K562 (cell line): ENCODE results near the gene MEF2D. TPM values are rescaled to one million over a fixed set of nuclear protein-coding genes. Genes with fewer than 3 reads are reported as not detected.
A peak's percentile ranks its signal among the peaks of the same experiment; 100 is the strongest.

Experiments used
- ATAC-seq: fragments of 200-7000 bp; cut with Tn5 transposase; 3 replicates; pipeline ENCODE4 v1.9.1; 2020; ENCODE audit warnings: moderate library complexity
- BruUV-seq: library from RNA; stranded (reverse); fragments of 400-500 nt; replicated peaks from 2 replicates; lab custom pipeline; 2021; lab: Mats Ljungman, UMichigan
- CTCF ChIA-PET: fragments of 300-600 bp; formaldehyde crosslinking; extraction: SDS; loops from one replicate; lab custom pipeline; 2021; ENCODE audit warnings: low intra/inter-chr PET ratio; lab: Yijun Ruan, JAX
- POLR2A ChIA-PET: fragments of 300-600, 350-650 bp; sonication (Branson Sonifier 250); formaldehyde crosslinking; extraction: SDS; loops from one replicate; lab custom pipeline; 2021; ENCODE audit warnings: antibody characterized with exemption, inconsistent platforms; lab: Yijun Ruan, JAX
- DNase-seq, 4 experiments: peaks; one replicate each; pipeline versions ENCODE4 v3.0.0 to v3.0.0-alpha.2; 2011 to 2018; ENCODE audit warnings: low spot score in 3 of 4, mixed read lengths in 3 of 4; ENCODE audit errors: extremely low read depth in 1 of 4
- FAIRE-seq: peaks from 2 replicates; lab custom pipeline; 2011; peaks lifted over from hg19 to GRCh38; lab: Jason Lieb, UNC
- H2AFZ ChIP-seq: 2 replicates; pipeline ENCODE4 v1.6.0; 2011; ENCODE audit warnings: low read depth, low read length, control low read depth, inconsistent platforms
- H3K27ac ChIP-seq: fragments of 200-600 bp; 3 replicates; pipeline ENCODE4 v1.8.0; 2011; ENCODE audit warnings: low read depth, mild to moderate bottlenecking, control low read depth, inconsistent platforms, low read length, moderate library complexity, mixed read lengths; ENCODE audit errors: extremely low read depth
- H3K27me3 ChIP-seq, 2 experiments: fragments of 300-600 bp in 1 of 2; 2 replicates in 1 of 2; 3 replicates in 1 of 2; pipeline versions ENCODE4 v1.6.0 to v1.8.0; 2011; ENCODE audit warnings: inconsistent platforms in 2 of 2, low read length in 2 of 2, mild to moderate bottlenecking in 1 of 2, mixed read lengths in 1 of 2, moderate library complexity in 1 of 2; ENCODE audit not compliant: control insufficient read depth in 2 of 2, insufficient read depth in 2 of 2
- H3K36me3 ChIP-seq: fragments of 300-600 bp; 3 replicates; pipeline ENCODE4 v1.8.0; 2011; ENCODE audit warnings: mild to moderate bottlenecking, low read length, inconsistent platforms; ENCODE audit not compliant: control insufficient read depth, insufficient read depth
- H3K4me1 ChIP-seq, 2 experiments: fragments of 200-600 bp in 1 of 2; replicated peaks in 1 of 2; 2 replicates in 1 of 2; 3 replicates in 1 of 2; pipeline versions ENCODE4 v1.5.1 to v1.8.0; 2011; ENCODE audit warnings: inconsistent platforms in 2 of 2, low read length in 2 of 2, mild to moderate bottlenecking in 1 of 2, mixed read lengths in 1 of 2, moderate library complexity in 1 of 2; ENCODE audit not compliant: control insufficient read depth in 2 of 2, insufficient read depth in 2 of 2
- H3K4me2 ChIP-seq: 2 replicates; pipeline ENCODE4 v1.6.1; 2011; ENCODE audit warnings: low read length, control low read depth, inconsistent platforms, mixed read lengths; ENCODE audit not compliant: insufficient read depth
- H3K4me3 ChIP-seq: fragments of 200-600 bp; sonication (generic), shearing (Covaris generic); 2 replicates; pipeline ENCODE4 v1.5.1; 2016; ENCODE audit warnings: control low read depth, inconsistent platforms
- H3K79me2 ChIP-seq: fragments of 200-600 bp; 3 replicates; pipeline ENCODE4 v1.8.0; 2011; ENCODE audit warnings: low read length, inconsistent platforms; ENCODE audit not compliant: control insufficient read depth, insufficient read depth
- H3K9ac ChIP-seq, 2 experiments: 2 replicates each; pipeline versions ENCODE4 v1.6.0 to v1.6.1; 2011; ENCODE audit warnings: low read depth in 2 of 2, low read length in 2 of 2, control low read depth in 1 of 2, inconsistent platforms in 1 of 2, mild to moderate bottlenecking in 1 of 2, mixed read lengths in 1 of 2; ENCODE audit not compliant: insufficient read depth in 1 of 2
- H3K9me1 ChIP-seq: one replicate; pipeline ENCODE4 v1.6.0; 2011; ENCODE audit warnings: inconsistent platforms, mild to moderate bottlenecking, low read length, moderate library complexity; ENCODE audit not compliant: control insufficient read depth, insufficient read depth
- H3K9me3 ChIP-seq: replicated peaks from 2 replicates; pipeline ENCODE4 v1.5.1; 2011; ENCODE audit warnings: low read depth, low read length, inconsistent platforms; ENCODE audit not compliant: control insufficient read depth, insufficient read depth
- H4K20me1 ChIP-seq: replicated peaks from 2 replicates; pipeline ENCODE4 v1.6.1; 2011; ENCODE audit warnings: low read length, inconsistent platforms, mixed read lengths; ENCODE audit not compliant: control insufficient read depth, insufficient read depth
- ARID4B ChIP-seq: sonication (generic); formaldehyde crosslinking; IDR thresholded peaks from 2 replicates; pipeline ENCODE4 v1.8.0; 2022; ENCODE audit warnings: mild to moderate bottlenecking, missing genetic modification reagents
- E2F3 ChIP-seq: fragments of 250-450 bp; sonication (Bioruptor Pico); IDR thresholded peaks from 2 replicates; pipeline ENCODE4 v1.4.0; 2020; ENCODE audit warnings: mild to moderate bottlenecking
- MAFF ChIP-seq: IDR thresholded peaks from 2 replicates; pipeline ENCODE4 v1.6.1; 2012; ENCODE audit warnings: low read length, improper control_type of control experiment
- POLR3G ChIP-seq: IDR thresholded peaks from 2 replicates; pipeline ENCODE4 v1.6.1; 2011; ENCODE audit not compliant: insufficient read length, insufficient replicate concordance; ENCODE audit errors: extremely low read depth
- TRIM25 ChIP-seq: fragments of 450-650 bp; IDR thresholded peaks from 2 replicates; pipeline ENCODE4 v1.7.0; 2016; ENCODE audit warnings: borderline replicate concordance
- TSC22D4 ChIP-seq: fragments of 450-650 bp; IDR thresholded peaks from 2 replicates; pipeline ENCODE4 v1.6.1; 2016; ENCODE audit warnings: missing genetic modification characterization, missing biosample characterization, control low read depth
- YY1 ChIP-seq, 3 experiments: IDR thresholded peaks; 2 replicates each; pipeline ENCODE4 v1.6.1; 2011; ENCODE audit warnings: low read length in 2 of 3, mild to moderate bottlenecking in 2 of 3, moderate library complexity in 2 of 3, borderline replicate concordance in 1 of 3, control low read depth in 1 of 3, low read depth in 1 of 3; ENCODE audit not compliant: insufficient read depth in 3 of 3, insufficient replicate concordance in 2 of 3, control insufficient read depth in 1 of 3, insufficient read length in 1 of 3; ENCODE audit errors: extremely low read depth in 1 of 3
- WGBS: fragments of 100-300 bp; shearing (Covaris generic); methylation state at CpG from one replicate; pipeline ENCODE4 v1.1.6; 2016; ENCODE audit warnings: low coverage, mixed read lengths; ENCODE audit not compliant: insufficient coverage; ENCODE audit errors: missing lambda C conversion rate; 5-methylcytosine and 5-hydroxymethylcytosine counted together
- in situ Hi-C: fragments of 300-500 bp; cut with MboI; formaldehyde crosslinking; loops from 4 replicates; pipeline ENCODE4 v1.15.0; 2018; ENCODE audit warnings: inconsistent platforms, mixed read lengths
- intact Hi-C: fragments of 100-400 bp; cut with micrococcal nuclease; formaldehyde crosslinking; loops from 2 replicates; pipeline ENCODE4 v1.14.2; 2022
- polyA plus RNA-seq, 8 experiments: library from polyadenylated mRNA; depleted of rRNA in 4 of 8; stranded (reverse) in 5 of 8; unstranded in 3 of 8; fragments of >200 nt; fragmentation: Nextera tagmentation in 2 of 8; fragmentation: Illumina TruSeq in 1 of 8; extraction: Ambion mirVana in 2 of 8; extraction: Trizol in 1 of 8; gene quantifications; 2 replicates each; pipeline versions ENCODE4 v1.2.1 to v1.2.3, GENCODE V29; 2011 to 2014; ENCODE audit warnings: inconsistent platforms in 1 of 8, missing spikeins in 1 of 8
- total RNA-seq, 7 experiments: library from RNA; depleted of rRNA in 6 of 7; stranded (reverse); fragments of >200 nt in 6 of 7; fragmentation: Illumina TruSeq in 2 of 7; extraction: Trizol in 2 of 7; gene quantifications; 2 replicates each; pipeline versions ENCODE4 v1.2.1 to v1.2.3, GENCODE V29; 2011 to 2021; ENCODE audit warnings: low replicate concordance in 1 of 7

MEF2D gene
- total and polyA plus RNA-seq, 9 of the 15 experiments (the other 6 are each of a cell fraction or from before 2014, with no cell fraction given): 0.10 to 19.5 (median 2.6) TPM

GRCh38 chr1:156421062-156421938 is 79.3 kb downstream of the MEF2D start:
- in situ Hi-C loops: no loop called here
- H3K27ac ChIP-seq: peak overlapping the region; percentile 14; the same call in 2 of the 3 replicates
- no peaks in the 10 kb centered on the region for H3K9me3 ChIP-seq
- TF ChIP-seq E2F3 (no peak), POLR3G (no peak), TRIM25 (no peak), YY1 (IDR thresholded peaks at IDR 0.05; ENCODE audit: borderline replicate concordance in 1 of 3, control insufficient read depth in 1 of 3, extremely low read depth in 1 of 3, insufficient read depth in 3 of 3, insufficient read length in 1 of 3, insufficient replicate concordance in 2 of 3, low read depth in 1 of 3, low read length in 2 of 3) (peak in 2 of 3 experiments; percentile 16 to 32), MAFF (no peak), ARID4B (CRISPR knock-in tag) (peak; percentile 71), TSC22D4 (tag) (no peak)

More at GRCh38 chr1:156421062-156421938, 79.3 kb downstream of the MEF2D start:
- H3K36me3 ChIP-seq: no peaks in the 10 kb centered on the region
- BruUV-seq: TSS peak; percentile 51
- FAIRE-seq (peak; percentile 48), ATAC-seq (peak; percentile 94), DNase-seq (peak; percentile 90 to 98 (median 97))
- no peaks in the 10 kb centered on the region for H3K79me2 ChIP-seq
- ChIA-PET POLR2A (interaction anchor here (0.6 to 1.0 kb wide), 5 partner anchors 9 to 269 kb away, joined by 3 to 4 read pairs (median 3); no protein-coding TSS in a partner anchor), CTCF (interaction anchor here (0.7 kb wide), 1 partner anchor 61 kb away, joined by 3 read pairs; no protein-coding TSS in a partner anchor)
- H3K4me2 ChIP-seq: peak overlapping the region; percentile 64
- peaks cover 41% of the 10 kb centered on the region in 2 experiments; a peak in 4 of 5 replicates for H3K4me1 ChIP-seq
- 0 out of 2 replicates have a peak, but pooled peaks cover 4% of the 10 kb centered on the region for H4K20me1 ChIP-seq
- H3K9ac ChIP-seq: peak overlapping the region; percentile 35 to 74
- H2AFZ ChIP-seq: peak overlapping the region; percentile 87
- intact Hi-C loops: no loop called here
- H3K9me1 ChIP-seq: no peaks in the 10 kb centered on the region
- peak overlapping the region; percentile 31 for H3K4me3 ChIP-seq
- 1% methylated on average over 32 of the region's 69 CpGs for WGBS
- H3K27me3 ChIP-seq: peaks cover 15 to 28% of the 10 kb centered on the region in 2 experiments; a peak in 3 of 5 replicates
